Colonic mucosa (tissue), 4 donors: ENCODE results near the gene XPNPEP2. TPM values are rescaled to one million over a fixed set of nuclear protein-coding genes. Genes with fewer than 3 reads are reported as not detected.

Experiments
- DNase-seq: peaks from one replicate; pipeline ENCODE4 v3.0.0-alpha.2; 2020
- H3K27ac ChIP-seq: fragments of 200-600 bp; one replicate; pipeline ENCODE4 v1.8.0; 2021
- H3K27me3 ChIP-seq: fragments of 200-600 bp; one replicate; pipeline ENCODE4 v1.8.0; 2021
- H3K36me3 ChIP-seq: fragments of 200-600 bp; one replicate; pipeline ENCODE4 v1.8.0; 2021
- H3K4me1 ChIP-seq: fragments of 200-600 bp; one replicate; pipeline ENCODE4 v1.8.0; 2021; ENCODE audit warnings: mild to moderate bottlenecking
- H3K4me3 ChIP-seq: fragments of 200-600 bp; one replicate; pipeline ENCODE4 v1.8.0; 2021
- H3K9ac ChIP-seq, 2 donors: one replicate each; pipeline ENCODE4 v1.7.0; 2013; ENCODE audit warnings: control low read depth in 2 of 2, low read depth in 2 of 2, low read length in 2 of 2
- H3K9me3 ChIP-seq: fragments of 200-600 bp; one replicate; pipeline ENCODE4 v1.8.0; 2021
- CTCF ChIP-seq: fragments of 200-600 bp; IDR thresholded peaks from one replicate; pipeline ENCODE4 v1.8.0; 2022; ENCODE audit warnings: antibody characterized with exemption, mild to moderate bottlenecking
- intact Hi-C: fragments of 100-400 bp; cut with DNase I; formaldehyde crosslinking; loops from one replicate; pipeline ENCODE4 v1.14.1; 2022
- total RNA-seq, 2 donors: library from RNA; stranded (reverse); fragmentation: NEBNext Ultra II Directional in 1 of 2; extraction: Animal tissue kit (Norgen Biotek cat#: 25700) in 1 of 2; gene quantifications; one replicate each; pipeline ENCODE4 v1.2.1, GENCODE V29; 2021
- donor health status: healthy.
- donor health status: DM: no; HTN: no; CAD: no.
- donor health status: DM: no; HTN: no; CAD: no.

The XPNPEP2 gene
- total RNA-seq, 2 donors from 2014 or later: 2.6 to 11.7 TPM

- Histone ChIP-seq H3K27ac (no peak overlapping the region), H3K4me3 (no peak overlapping the region), H3K9ac (no peak overlapping the region), H3K27me3 (no peaks in the 10 kb centered on the region), H3K36me3 (no peaks in the 10 kb centered on the region), H3K9me3 (no peaks in the 10 kb centered on the region), H3K4me1 (no peaks in the 10 kb centered on the region)
- TF ChIP-seq CTCF: no peak
- DNase-seq: no peak
- intact Hi-C loops: no loop called here
Observed at GRCh38 chrX:129791961-129792570, 53.3 kb downstream of the XPNPEP2 start.

- Histone ChIP-seq H3K9me3 (no peaks in the 10 kb centered on the region), H3K27me3 (no peaks in the 10 kb centered on the region), H3K4me3 (no peak overlapping the region), H3K4me1 (no peaks in the 10 kb centered on the region), H3K36me3 (no peaks in the 10 kb centered on the region), H3K9ac (no peak overlapping the region), H3K27ac (no peak overlapping the region)
- intact Hi-C loops: no loop called here
- no peak for TF ChIP-seq CTCF
- no peak for DNase-seq
Observed at GRCh38 chrX:129792586-129793291, 54.0 kb downstream of the XPNPEP2 start.

- intact Hi-C loops: no loop called here
- no peaks in the 10 kb centered on the region for H3K27me3 ChIP-seq
- no peak overlapping the region for H3K4me3 ChIP-seq
- H3K4me1 ChIP-seq: no peaks in the 10 kb centered on the region
- no peaks in the 10 kb centered on the region for H3K9me3 ChIP-seq
- H3K36me3 ChIP-seq: no peaks in the 10 kb centered on the region
- H3K27ac ChIP-seq: no peak overlapping the region
- no peak for DNase-seq
- no peak overlapping the region for H3K9ac ChIP-seq
- TF ChIP-seq CTCF: no peak
Observed at GRCh38 chrX:129793604-129794191, 54.9 kb downstream of the XPNPEP2 start.

GRCh38 chrX:129795584-129795983 lies 56.8 kb downstream of the XPNPEP2 start:
- TF ChIP-seq CTCF: no peak
- H3K9me3 ChIP-seq: no peaks in the 10 kb centered on the region
- H3K27ac ChIP-seq: no peak overlapping the region
- no peaks in the 10 kb centered on the region for H3K27me3 ChIP-seq
- intact Hi-C loops: no loop called here
- no peak overlapping the region for H3K9ac ChIP-seq
- H3K36me3 ChIP-seq: no peaks in the 10 kb centered on the region
- no peak for DNase-seq
- no peak overlapping the region for H3K4me3 ChIP-seq
- no peaks in the 10 kb centered on the region for H3K4me1 ChIP-seq

GRCh38 chrX:129797251-129797906 lies 58.6 kb downstream of the XPNPEP2 start:
- H3K4me3 ChIP-seq: no peak overlapping the region
- no peak for TF ChIP-seq CTCF
- H3K4me1 ChIP-seq: no peaks in the 10 kb centered on the region
- no peaks in the 10 kb centered on the region for H3K9me3 ChIP-seq
- H3K9ac ChIP-seq: no peak overlapping the region
- DNase-seq: no peak
- H3K27me3 ChIP-seq: no peaks in the 10 kb centered on the region
- intact Hi-C loops: no loop called here
- no peak overlapping the region for H3K27ac ChIP-seq
- no peaks in the 10 kb centered on the region for H3K36me3 ChIP-seq
